Measurements from ENCODE around the gene SIK3.

SIK3 gene

DNA sequence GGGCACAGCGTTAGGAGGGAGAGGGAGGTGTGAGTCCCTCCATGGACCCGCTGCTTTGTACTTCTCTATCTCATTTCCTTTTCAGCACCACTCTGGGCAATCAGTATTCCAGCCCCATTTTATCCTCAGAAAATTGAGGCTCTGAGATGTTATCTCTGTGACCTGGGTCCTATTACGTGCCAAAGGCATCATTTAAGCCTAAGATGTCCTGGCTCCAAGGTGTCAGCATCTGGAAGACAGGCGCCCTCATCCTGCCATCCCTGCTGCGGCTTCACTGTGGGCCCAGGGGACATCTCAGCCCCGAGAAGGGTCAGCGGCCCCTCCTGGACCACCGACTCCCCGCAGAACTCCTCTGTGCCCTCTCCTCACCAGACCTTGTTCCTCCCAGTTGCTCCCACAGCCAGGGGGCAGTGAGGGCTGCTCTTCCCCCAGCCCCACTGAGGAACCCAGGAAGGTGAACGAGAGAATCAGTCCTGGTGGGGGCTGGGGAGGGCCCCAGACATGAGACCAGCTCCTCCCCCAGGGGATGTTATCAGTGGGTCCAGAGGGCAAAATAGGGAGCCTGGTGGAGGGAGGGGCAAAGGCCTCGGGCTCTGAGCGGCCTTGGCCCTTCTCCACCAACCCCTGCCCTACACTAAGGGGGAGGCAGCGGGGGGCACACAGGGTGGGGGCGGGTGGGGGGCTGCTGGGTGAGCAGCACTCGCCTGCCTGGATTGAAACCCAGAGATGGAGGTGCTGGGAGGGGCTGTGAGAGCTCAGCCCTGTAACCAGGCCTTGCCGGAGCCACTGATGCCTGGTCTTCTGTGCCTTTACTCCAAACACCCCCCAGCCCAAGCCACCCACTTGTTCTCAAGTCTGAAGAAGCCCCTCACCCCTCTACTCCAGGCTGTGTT is 269.4 kb downstream of the SIK3 start:
- Histone ChIP-seq H4K20me1 (ENCODE audit: insufficient read depth, low read length) (no peaks in the 10 kb centered on the region), H3K36me3 (replicated peaks; ENCODE audit: insufficient read depth, low read length) (no peaks in the 10 kb centered on the region), H3K9me3 (replicated peaks; ENCODE audit: insufficient read depth, low read length) (no peaks in the 10 kb centered on the region), H3K9ac (ENCODE audit: low read length) (no peak overlapping the region), H3K9me2 (replicated peaks; ENCODE audit: insufficient read depth, low read length) (no peaks in the 10 kb centered on the region), H3K4me1 (ENCODE audit: low read length) (no peaks in the 10 kb centered on the region), H3K27ac (ENCODE audit: low read length) (no peak overlapping the region), H3K27me3 (replicated peaks; ENCODE audit: insufficient read depth, low read length) (no peaks in the 10 kb centered on the region), H3K79me2 (ENCODE audit: low read length) (no peaks in the 10 kb centered on the region), H2AFZ (ENCODE audit: low read length) (no peak overlapping the region), H3K4me2 (ENCODE audit: low read depth, low read length) (no peak overlapping the region), H3F3A (ENCODE audit: insufficient read depth, low read length) (no peaks in the 10 kb centered on the region), H3K4me3 (ENCODE audit: low read length) (no peak overlapping the region)
- TF ChIP-seq EZH2phosphoT487 (IDR thresholded peaks at IDR 0.05; ENCODE audit: low read length) (no peak), EZH2 (optimal IDR thresholded peaks at IDR 0.05; ENCODE audit: low read depth, low read length) (no peak)
- TF ChIP-seq, protein P1, sequence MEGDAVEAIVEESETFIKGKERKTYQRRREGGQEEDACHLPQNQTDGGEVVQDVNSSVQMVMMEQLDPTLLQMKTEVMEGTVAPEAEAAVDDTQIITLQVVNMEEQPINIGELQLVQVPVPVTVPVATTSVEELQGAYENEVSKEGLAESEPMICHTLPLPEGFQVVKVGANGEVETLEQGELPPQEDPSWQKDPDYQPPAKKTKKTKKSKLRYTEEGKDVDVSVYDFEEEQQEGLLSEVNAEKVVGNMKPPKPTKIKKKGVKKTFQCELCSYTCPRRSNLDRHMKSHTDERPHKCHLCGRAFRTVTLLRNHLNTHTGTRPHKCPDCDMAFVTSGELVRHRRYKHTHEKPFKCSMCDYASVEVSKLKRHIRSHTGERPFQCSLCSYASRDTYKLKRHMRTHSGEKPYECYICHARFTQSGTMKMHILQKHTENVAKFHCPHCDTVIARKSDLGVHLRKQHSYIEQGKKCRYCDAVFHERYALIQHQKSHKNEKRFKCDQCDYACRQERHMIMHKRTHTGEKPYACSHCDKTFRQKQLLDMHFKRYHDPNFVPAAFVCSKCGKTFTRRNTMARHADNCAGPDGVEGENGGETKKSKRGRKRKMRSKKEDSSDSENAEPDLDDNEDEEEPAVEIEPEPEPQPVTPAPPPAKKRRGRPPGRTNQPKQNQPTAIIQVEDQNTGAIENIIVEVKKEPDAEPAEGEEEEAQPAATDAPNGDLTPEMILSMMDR (IDR thresholded peaks at IDR 0.05; ENCODE audit: low read length): no peak
- no peak for DNase-seq

DNA sequence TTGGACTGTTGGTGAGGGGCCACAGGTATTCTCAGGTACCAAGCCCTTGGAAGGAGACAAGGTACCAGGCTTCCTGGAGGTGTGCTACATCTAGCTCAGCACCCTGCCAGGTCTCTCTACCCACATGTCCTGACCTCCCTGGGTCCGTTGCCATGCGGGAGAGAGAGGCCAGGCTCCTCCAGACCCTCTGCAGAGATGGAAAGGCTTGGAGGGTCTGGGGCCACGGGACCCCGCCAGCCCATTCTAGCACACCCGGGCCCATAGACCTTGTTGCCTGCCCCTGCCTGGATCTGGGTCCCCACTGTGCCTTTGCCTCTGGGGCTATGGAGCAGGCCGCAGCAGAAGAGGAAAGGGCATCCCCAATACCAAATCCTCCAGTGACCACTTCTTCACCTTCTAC is 270.8 kb downstream of the SIK3 start:
- H3K4me3 ChIP-seq (ENCODE audit: low read length): no peak overlapping the region
- no peaks in the 10 kb centered on the region for H3F3A ChIP-seq (ENCODE audit: insufficient read depth, low read length)
- H3K9me3 ChIP-seq (replicated peaks; ENCODE audit: insufficient read depth, low read length): no peaks in the 10 kb centered on the region
- H2AFZ ChIP-seq (ENCODE audit: low read length): no peak overlapping the region
- H3K79me2 ChIP-seq (ENCODE audit: low read length): no peaks in the 10 kb centered on the region
- H3K9me2 ChIP-seq (replicated peaks; ENCODE audit: insufficient read depth, low read length): no peaks in the 10 kb centered on the region
- no peak overlapping the region for H3K4me2 ChIP-seq (ENCODE audit: low read depth, low read length)
- no peak for DNase-seq
- H3K27me3 ChIP-seq (replicated peaks; ENCODE audit: insufficient read depth, low read length): no peaks in the 10 kb centered on the region
- H3K27ac ChIP-seq (ENCODE audit: low read length): no peak overlapping the region
- H3K36me3 ChIP-seq (replicated peaks; ENCODE audit: insufficient read depth, low read length): no peaks in the 10 kb centered on the region
- H3K4me1 ChIP-seq (ENCODE audit: low read length): no peaks in the 10 kb centered on the region
- no peak for TF ChIP-seq EZH2phosphoT487 (IDR thresholded peaks at IDR 0.05; ENCODE audit: low read length)
- TF ChIP-seq, protein P1 (IDR thresholded peaks at IDR 0.05; ENCODE audit: low read length): no peak
- H4K20me1 ChIP-seq (ENCODE audit: insufficient read depth, low read length): no peaks in the 10 kb centered on the region
- no peak overlapping the region for H3K9ac ChIP-seq (ENCODE audit: low read length)

DNA sequence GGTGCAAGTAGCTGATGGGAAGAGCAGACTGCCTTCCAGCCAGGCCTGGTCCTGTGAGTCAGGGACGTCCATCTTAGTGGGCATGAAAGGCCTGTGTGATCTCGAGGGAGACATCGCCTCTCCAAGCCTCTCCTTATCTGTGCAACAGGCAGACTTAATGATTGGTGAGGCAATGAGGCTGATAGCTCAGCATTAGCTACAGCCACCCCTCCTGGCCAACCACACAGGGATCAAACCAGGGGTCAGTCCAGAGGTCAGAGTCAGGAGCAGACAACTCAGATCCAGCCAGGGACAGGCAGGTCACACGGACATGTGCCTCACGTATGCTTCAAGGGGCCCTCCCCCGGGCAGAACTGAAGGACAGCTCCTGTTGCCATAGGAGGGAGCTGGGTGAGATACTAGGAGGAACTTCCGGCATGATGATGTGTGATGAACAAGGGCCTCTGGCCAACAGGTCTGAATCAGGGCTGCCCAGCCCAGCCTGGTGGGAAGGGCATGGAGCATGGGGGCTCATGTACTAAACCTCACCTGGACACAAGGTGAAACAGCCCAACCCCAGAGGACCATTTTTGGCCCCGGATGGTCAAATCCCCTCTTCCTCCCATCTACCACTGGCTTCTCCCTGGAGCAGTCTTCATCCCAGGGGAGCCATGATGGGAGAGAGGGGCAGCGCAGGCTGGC is 271.3 kb downstream of the SIK3 start:
- Histone ChIP-seq H3K27ac (ENCODE audit: low read length) (no peak overlapping the region), H3K9me3 (replicated peaks; ENCODE audit: insufficient read depth, low read length) (no peaks in the 10 kb centered on the region), H3K4me3 (ENCODE audit: low read length) (no peak overlapping the region), H3K4me1 (ENCODE audit: low read length) (no peaks in the 10 kb centered on the region), H3K27me3 (replicated peaks; ENCODE audit: insufficient read depth, low read length) (no peaks in the 10 kb centered on the region), H3K4me2 (ENCODE audit: low read depth, low read length) (no peak overlapping the region), H3K9ac (ENCODE audit: low read length) (no peak overlapping the region), H2AFZ (ENCODE audit: low read length) (no peak overlapping the region), H3K79me2 (ENCODE audit: low read length) (no peaks in the 10 kb centered on the region), H3K36me3 (replicated peaks; ENCODE audit: insufficient read depth, low read length) (no peaks in the 10 kb centered on the region), H3K9me2 (replicated peaks; ENCODE audit: insufficient read depth, low read length) (no peaks in the 10 kb centered on the region), H4K20me1 (ENCODE audit: insufficient read depth, low read length) (no peaks in the 10 kb centered on the region), H3F3A (ENCODE audit: insufficient read depth, low read length) (no peaks in the 10 kb centered on the region)
- no peak for DNase-seq
- TF ChIP-seq EZH2phosphoT487 (IDR thresholded peaks at IDR 0.05; ENCODE audit: low read length) (no peak), EZH2 (optimal IDR thresholded peaks at IDR 0.05; ENCODE audit: low read depth, low read length) (no peak)
- TF ChIP-seq, protein P1 (IDR thresholded peaks at IDR 0.05; ENCODE audit: low read length): no peak

All from MM.1S (cell line).